ENCODE measurements around the gene ATP6V0B.
A peak's percentile ranks its signal among the peaks of the same experiment; 100 is the strongest.

The ATP6V0B gene

GRCh38 chr1:43958351-43959255, 16.2 kb upstream of the ATP6V0B start:
- no peak for TF ChIP-seq Cebpa-rat (IDR thresholded peaks at IDR 0.05)
- Histone ChIP-seq H3K4me2 (no peak overlapping the region), H3K9me3 (replicated peaks in 1 of 11) (no peaks in the 10 kb centered on the region), H3K36me3 (peaks cover 63 to 97% (median 80%) of the 10 kb centered on the region in 11 experiments), H3K4me3 (no peak overlapping the region), H3K4me1 (peaks cover 0 to 12% (median 2%) of the 10 kb centered on the region in 10 experiments; a peak in 9 of 20 replicates), H4K20me1 (peaks cover 10 to 43% (median 19%) of the 10 kb centered on the region in 11 experiments; a peak in 20 of 22 replicates), H3K9ac (no peak overlapping the region), H3K27me3 (no peaks in the 10 kb centered on the region), H3K27ac (no peak overlapping the region)

DNA sequence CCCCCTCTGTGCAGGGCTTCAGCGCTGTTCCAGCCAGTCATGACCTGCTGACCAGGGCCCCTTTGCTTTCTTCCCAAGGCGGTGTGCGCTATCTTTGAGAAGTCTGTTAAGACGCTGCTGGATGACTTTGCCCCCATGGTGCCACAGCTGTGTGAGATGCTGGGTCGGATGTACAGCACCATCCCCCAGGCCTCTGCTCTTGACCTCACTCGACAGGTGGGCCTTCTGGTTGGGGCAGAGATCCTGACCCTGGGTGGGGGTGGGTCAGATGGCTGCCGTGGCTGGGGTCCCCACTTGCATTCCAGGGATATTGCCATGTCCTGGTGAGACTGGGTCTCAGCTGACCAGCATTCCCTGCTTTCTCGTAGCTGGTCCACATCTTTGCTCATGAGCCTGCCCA, 14.0 kb upstream of the ATP6V0B start:
- no peaks in the 10 kb centered on the region for H3K9me3 ChIP-seq (replicated peaks in 1 of 11)
- H3K27me3 ChIP-seq: no peaks in the 10 kb centered on the region
- TF ChIP-seq Cebpa-rat (IDR thresholded peaks at IDR 0.05): no peak
- H3K27ac ChIP-seq: no peak overlapping the region
- H3K4me3 ChIP-seq: no peak overlapping the region
- peaks cover 0 to 12% (median 0%) of the 10 kb centered on the region in 10 experiments; a peak in 8 of 20 replicates for H3K4me1 ChIP-seq
- H3K9ac ChIP-seq: no peak overlapping the region
- peaks cover 74 to 98% (median 90%) of the 10 kb centered on the region in 11 experiments for H3K36me3 ChIP-seq
- H4K20me1 ChIP-seq: peaks cover 0 to 37% (median 5%) of the 10 kb centered on the region in 11 experiments; a peak in 6 of 22 replicates
- H3K4me2 ChIP-seq: no peak overlapping the region

DNA sequence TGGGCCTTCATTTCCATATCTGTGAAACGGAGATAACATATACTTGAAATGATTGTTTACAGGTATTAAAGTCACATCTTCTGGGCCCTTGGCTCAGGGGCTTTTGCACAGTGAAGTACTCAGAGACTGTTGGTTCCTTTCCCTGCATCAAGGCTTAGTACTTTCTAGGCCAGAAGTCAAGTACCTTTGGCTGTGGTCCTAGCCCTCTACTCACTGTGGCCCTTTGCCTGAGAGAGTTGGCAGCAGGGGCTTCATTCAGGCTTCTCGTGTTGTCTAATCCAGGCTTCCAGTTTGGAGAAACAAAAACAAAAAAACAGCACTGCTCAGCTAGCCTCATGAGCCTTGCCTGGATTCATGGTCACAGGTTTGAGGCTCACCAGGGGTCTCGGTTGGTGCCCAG, 13.1 kb upstream of the ATP6V0B start:
- Histone ChIP-seq H3K27me3 (no peaks in the 10 kb centered on the region), H3K36me3 (peaks cover 66 to 98% (median 90%) of the 10 kb centered on the region in 11 experiments), H3K9ac (no peak overlapping the region), H3K4me1 (peaks cover 0 to 12% (median 0%) of the 10 kb centered on the region in 10 experiments; a peak in 8 of 20 replicates), H3K27ac (no peak overlapping the region), H3K4me3 (no peak overlapping the region), H3K9me3 (replicated peaks in 1 of 11) (no peaks in the 10 kb centered on the region), H3K4me2 (no peak overlapping the region), H4K20me1 (peaks cover 0 to 45% (median 5%) of the 10 kb centered on the region in 11 experiments; a peak in 6 of 22 replicates)
- no peak for TF ChIP-seq Cebpa-rat (IDR thresholded peaks at IDR 0.05)

DNA sequence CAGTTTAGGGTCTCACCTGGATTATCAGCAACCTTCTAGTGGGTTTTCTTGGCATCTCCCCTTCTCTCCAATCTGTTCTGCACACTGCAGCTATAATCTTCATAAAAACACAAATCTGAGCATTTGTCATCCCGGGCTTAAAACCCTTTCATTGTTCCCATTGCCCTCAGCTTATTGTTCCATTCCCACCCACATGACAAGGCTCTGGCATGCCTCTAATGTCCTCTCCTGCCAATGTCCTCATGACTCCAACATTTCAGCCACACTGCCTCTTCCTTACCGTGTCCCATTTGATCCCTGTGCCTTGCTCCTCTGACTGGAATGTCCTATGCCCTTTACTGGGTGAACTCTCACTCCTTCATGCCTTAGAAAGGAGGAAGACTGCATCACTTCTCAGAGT, 12.4 kb upstream of the ATP6V0B start:
- no peak overlapping the region for H3K4me2 ChIP-seq
- H3K27me3 ChIP-seq: no peaks in the 10 kb centered on the region
- H3K4me3 ChIP-seq: no peak overlapping the region
- H4K20me1 ChIP-seq: peaks cover 0 to 45% (median 8%) of the 10 kb centered on the region in 11 experiments; a peak in 7 of 22 replicates
- no peak overlapping the region for H3K9ac ChIP-seq
- no peak overlapping the region; a peak in 1 of 22 replicates for H3K27ac ChIP-seq
- peaks cover 59 to 98% (median 90%) of the 10 kb centered on the region in 11 experiments for H3K36me3 ChIP-seq
- H3K9me3 ChIP-seq (replicated peaks in 1 of 11): no peaks in the 10 kb centered on the region
- H3K4me1 ChIP-seq: peaks cover 0 to 12% (median 0%) of the 10 kb centered on the region in 10 experiments; a peak in 8 of 20 replicates
- TF ChIP-seq Cebpa-rat (IDR thresholded peaks at IDR 0.05): no peak

GRCh38 chr1:43963006-43963405, 11.8 kb upstream of the ATP6V0B start:
- Histone ChIP-seq H4K20me1 (peaks cover 0 to 45% (median 6%) of the 10 kb centered on the region in 11 experiments; a peak in 7 of 22 replicates), H3K4me3 (no peak overlapping the region), H3K9ac (no peak overlapping the region), H3K27me3 (no peaks in the 10 kb centered on the region), H3K27ac (no peak overlapping the region; a peak in 2 of 22 replicates), H3K36me3 (peaks cover 53 to 97% (median 88%) of the 10 kb centered on the region in 11 experiments), H3K4me1 (peaks cover 0 to 12% (median 0%) of the 10 kb centered on the region in 10 experiments; a peak in 8 of 20 replicates), H3K9me3 (replicated peaks in 1 of 11) (no peaks in the 10 kb centered on the region), H3K4me2 (peak overlapping the region in 6 of 11 experiments; percentile 7 to 44 (median 22); a peak in 6 of 22 replicates)
- TF ChIP-seq Cebpa-rat (IDR thresholded peaks at IDR 0.05): 0 out of 22 replicates have a peak, but pooled peaks of 2 of the 11 experiments have one; percentile 17 to 25

DNA sequence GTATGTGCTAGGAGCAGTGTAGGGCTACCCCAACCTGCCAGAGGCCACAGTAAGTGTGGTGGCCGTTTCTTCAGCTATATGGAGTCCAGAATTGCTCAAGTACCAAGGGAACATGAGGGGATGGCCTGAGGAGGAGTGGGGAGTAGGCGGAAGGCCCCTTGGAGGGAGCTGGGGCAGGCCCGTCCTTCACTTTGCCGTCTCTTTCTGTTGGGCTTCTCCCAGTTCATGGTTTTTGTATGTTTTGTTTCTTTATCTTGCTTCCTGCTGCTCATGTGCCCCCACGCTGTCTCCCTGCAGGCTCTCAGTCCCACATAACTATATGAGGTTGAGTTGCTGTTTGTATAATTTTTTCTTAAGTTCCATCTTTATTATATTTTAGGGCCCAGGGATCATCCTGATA, 10.9 kb upstream of the ATP6V0B start:
- Histone ChIP-seq H3K9me3 (replicated peaks in 1 of 11) (no peaks in the 10 kb centered on the region), H3K27me3 (no peaks in the 10 kb centered on the region), H3K27ac (peak overlapping the region in 2 of 11 experiments; percentile 7 to 32; a peak in 3 of 22 replicates), H4K20me1 (peaks cover 0 to 50% (median 6%) of the 10 kb centered on the region in 11 experiments; a peak in 7 of 22 replicates), H3K36me3 (peaks cover 45 to 88% (median 79%) of the 10 kb centered on the region in 11 experiments), H3K4me1 (peaks cover 0 to 12% (median 0%) of the 10 kb centered on the region in 10 experiments; a peak in 8 of 20 replicates), H3K4me3 (no peak overlapping the region), H3K9ac (no peak overlapping the region), H3K4me2 (0 out of 22 replicates have a peak overlapping the region, but pooled peaks of 1 of the 11 experiments have one; percentile 44)
- no peak for TF ChIP-seq Cebpa-rat (IDR thresholded peaks at IDR 0.05)

DNA sequence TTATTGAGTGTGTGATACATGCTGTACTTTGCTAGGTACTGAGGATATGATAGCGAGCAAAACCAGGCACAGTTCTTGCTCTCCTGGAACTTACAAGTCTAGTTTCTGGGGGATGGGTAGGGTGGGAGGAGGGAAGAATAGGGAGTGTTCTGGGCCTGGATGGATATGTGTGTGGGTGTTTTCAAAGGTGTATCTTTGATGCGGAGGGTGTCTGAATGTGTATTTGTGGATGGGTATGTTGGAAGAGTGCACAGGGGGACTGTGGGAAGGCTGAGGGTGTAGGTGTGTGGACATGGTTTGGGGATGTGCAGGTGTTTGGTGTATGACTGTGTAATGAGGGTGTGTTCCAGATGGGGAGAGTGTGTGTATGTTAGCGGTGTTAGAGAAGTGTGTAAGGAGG, 9.4 kb upstream of the ATP6V0B start:
- no peaks in the 10 kb centered on the region for H3K27me3 ChIP-seq
- H4K20me1 ChIP-seq: peaks cover 0 to 52% (median 8%) of the 10 kb centered on the region in 11 experiments; a peak in 8 of 22 replicates
- peaks cover 31 to 74% (median 67%) of the 10 kb centered on the region in 11 experiments for H3K36me3 ChIP-seq
- peaks cover under 1 to 13% (median 1%) of the 10 kb centered on the region in 10 experiments; a peak in 18 of 20 replicates for H3K4me1 ChIP-seq
- TF ChIP-seq Cebpa-rat (IDR thresholded peaks at IDR 0.05): no peak
- H3K4me3 ChIP-seq: no peak overlapping the region
- H3K9me3 ChIP-seq (replicated peaks in 1 of 11): no peaks in the 10 kb centered on the region
- no peak overlapping the region for H3K9ac ChIP-seq
- no peak overlapping the region for H3K4me2 ChIP-seq
- no peak overlapping the region for H3K27ac ChIP-seq

GRCh38 chr1:43968348-43968948, 6.3 kb upstream of the ATP6V0B start:
- H3K4me3 ChIP-seq: no peak overlapping the region
- no peak overlapping the region for H3K4me2 ChIP-seq
- no peak for TF ChIP-seq Cebpa-rat (IDR thresholded peaks at IDR 0.05)
- H4K20me1 ChIP-seq: peaks cover 0 to 48% (median 15%) of the 10 kb centered on the region in 11 experiments; a peak in 11 of 22 replicates
- H3K27ac ChIP-seq: no peak overlapping the region
- H3K9ac ChIP-seq: no peak overlapping the region
- H3K4me1 ChIP-seq: peaks cover 12 to 19% (median 15%) of the 10 kb centered on the region in 10 experiments
- H3K36me3 ChIP-seq: peaks cover 29 to 69% (median 55%) of the 10 kb centered on the region in 11 experiments
- H3K9me3 ChIP-seq (replicated peaks in 1 of 11): no peaks in the 10 kb centered on the region
- no peaks in the 10 kb centered on the region for H3K27me3 ChIP-seq
